GM21515 (cell line): ENCODE results near the gene AUH.

Source experiments
- ATAC-seq: cut with Tn5 transposase; IDR thresholded peaks from one replicate; pipeline ENCODE4 v1.9.1; 2021; ENCODE audit not compliant: unreplicated experiment

AUH gene

GRCh38 chr9:91298311-91298710, 63.4 kb downstream of the AUH start:
- ATAC-seq = no peak

- no peak for ATAC-seq
Measured at GRCh38 chr9:91297306-91297705, 64.4 kb downstream of the AUH start.

GRCh38 chr9:91296354-91296753, 65.4 kb downstream of the AUH start:
- no peak for ATAC-seq

- no peak for ATAC-seq
Measured at GRCh38 chr9:91295357-91295756, 66.4 kb downstream of the AUH start.

GRCh38 chr9:91291866-91292265, 69.9 kb downstream of the AUH start:
- no peak for ATAC-seq

- no peak for ATAC-seq
Measured at GRCh38 chr9:91289244-91289643, 72.5 kb downstream of the AUH start.

GRCh38 chr9:91285729-91286353, 75.9 kb downstream of the AUH start:
- ATAC-seq = no peak

GRCh38 chr9:91282292-91282691, 79.4 kb downstream of the AUH start:
- no peak for ATAC-seq

GRCh38 chr9:91279296-91280204, 82.2 kb downstream of the AUH start:
- ATAC-seq = no peak

- no peak for ATAC-seq
Measured at GRCh38 chr9:91276513-91276912, 85.2 kb downstream of the AUH start.

- ATAC-seq = no peak
Measured at GRCh38 chr9:91275655-91276054, 86.1 kb downstream of the AUH start.

GRCh38 chr9:91274949-91275492, 86.7 kb downstream of the AUH start:
- ATAC-seq = no peak

GRCh38 chr9:91273853-91274552, 87.7 kb downstream of the AUH start:
- no peak for ATAC-seq

- ATAC-seq = no peak
Measured at GRCh38 chr9:91271156-91271555, 90.6 kb downstream of the AUH start.

- ATAC-seq = no peak
Measured at GRCh38 chr9:91269907-91270491, 91.7 kb downstream of the AUH start.

GRCh38 chr9:91266448-91266847, 95.3 kb downstream of the AUH start:
- no peak for ATAC-seq

GRCh38 chr9:91265514-91265913, 96.2 kb downstream of the AUH start:
- ATAC-seq = no peak

GRCh38 chr9:91261417-91261816, 100.3 kb downstream of the AUH start:
- ATAC-seq = no peak

- no peak for ATAC-seq
Measured at GRCh38 chr9:91259162-91259561, 102.6 kb downstream of the AUH start.

- ATAC-seq = no peak
Measured at GRCh38 chr9:91258451-91258850, 103.3 kb downstream of the AUH start.

GRCh38 chr9:91256235-91256634, 105.5 kb downstream of the AUH start:
- no peak for ATAC-seq
